OCI-LY7 (cell line): ENCODE data around the gene COG2. TPM values are rescaled to one million over a fixed set of nuclear protein-coding genes. Genes with fewer than 3 reads are reported as not detected.

ENCODE experiments used
- BruUV-seq: library from RNA; stranded (reverse); fragments of 400-500 nt; replicated peaks from 2 replicates; lab custom pipeline; 2021; lab: Mats Ljungman, UMichigan
- CTCF ChIA-PET: fragments of 300-600 bp; sonication (Branson Sonifier 250); formaldehyde crosslinking; loops from one replicate; lab custom pipeline; 2022; ENCODE audit warnings: antibody characterized with exemption; ENCODE audit not compliant: unreplicated experiment; lab: Charles Lee
- POLR2A ChIA-PET: fragments of 300-600 bp; sonication (Branson Sonifier 250); formaldehyde crosslinking; loops from one replicate; lab custom pipeline; 2022; ENCODE audit warnings: antibody characterized with exemption; lab: Charles Lee
- DNase-seq: peaks from one replicate; pipeline ENCODE4 v3.0.0-alpha.2; 2015; ENCODE audit warnings: low spot score
- H2AFZ ChIP-seq: fragments of 200-600 bp; sonication (generic), shearing (Covaris generic); 2 replicates; pipeline ENCODE4 v1.6.1; 2014; ENCODE audit warnings: mild to moderate bottlenecking, antibody characterized with exemption, low read length, moderate library complexity
- H3K27ac ChIP-seq: fragments of 200-600 bp; sonication (generic); 2 replicates; pipeline ENCODE4 v1.5.1; 2014; ENCODE audit warnings: mixed run types, low read depth, mild to moderate bottlenecking, moderate library complexity, low read length, inconsistent platforms; ENCODE audit not compliant: poor library complexity, severe bottlenecking
- H3K36me3 ChIP-seq: fragments of 200-600 bp; sonication (generic); 2 replicates; pipeline ENCODE4 v1.6.1; 2014; ENCODE audit warnings: mild to moderate bottlenecking, antibody characterized with exemption, low read length, moderate library complexity, mixed read lengths; ENCODE audit not compliant: insufficient read depth
- H3K4me1 ChIP-seq: fragments of 200-600 bp; sonication (generic); 2 replicates; pipeline ENCODE4 v1.5.1; 2014; ENCODE audit warnings: mild to moderate bottlenecking, low read length; ENCODE audit not compliant: insufficient read depth, poor library complexity, severe bottlenecking
- H3K4me2 ChIP-seq: fragments of 200-600 bp; sonication (generic); 2 replicates; pipeline ENCODE4 v1.6.1; 2014; ENCODE audit warnings: mild to moderate bottlenecking, low read length
- H3K4me3 ChIP-seq: fragments of 200-600 bp; sonication (generic); 2 replicates; pipeline ENCODE4 v1.5.1; 2014; ENCODE audit warnings: mild to moderate bottlenecking, low read depth, low read length; ENCODE audit not compliant: poor library complexity, severe bottlenecking
- H3K79me2 ChIP-seq: fragments of 200-600 bp; sonication (generic); 2 replicates; pipeline ENCODE4 v1.6.1; 2016; ENCODE audit warnings: low read depth, mild to moderate bottlenecking, low read length, moderate library complexity, mixed read lengths; ENCODE audit not compliant: insufficient read depth
- H3K9me2 ChIP-seq: fragments of 200-600 bp; sonication (generic); 2 replicates; pipeline ENCODE4 v1.6.1; 2016; ENCODE audit warnings: mild to moderate bottlenecking, low read length, mixed read lengths; ENCODE audit not compliant: insufficient read depth
- H3K9me3 ChIP-seq: fragments of 200-600 bp; sonication (generic); 2 replicates; pipeline ENCODE4 v1.6.1; 2014; ENCODE audit warnings: mild to moderate bottlenecking, mixed run types, low read length, mixed read lengths
- H4K20me1 ChIP-seq: fragments of 200-600 bp; sonication (generic); 2 replicates; pipeline ENCODE4 v1.6.1; 2014; ENCODE audit warnings: mild to moderate bottlenecking, antibody characterized with exemption, low read length, moderate library complexity, mixed read lengths; ENCODE audit not compliant: insufficient read depth
- EZH2phosphoT487 ChIP-seq: fragments of 200-600 bp; sonication (generic); IDR thresholded peaks from 2 replicates; pipeline ENCODE4 v1.6.1; 2018; ENCODE audit warnings: low read depth, borderline replicate concordance, mild to moderate bottlenecking, mixed run types, antibody characterized with exemption, low read length, moderate library complexity, mixed read lengths
- intact Hi-C: fragments of 100-400 bp; cut with micrococcal nuclease; formaldehyde crosslinking; loops from one replicate; pipeline ENCODE4 v1.10.0; 2022; ENCODE audit not compliant: unreplicated experiment
- total RNA-seq, 2 experiments: library from RNA; depleted of rRNA in 1 of 2; stranded (reverse); fragments of >200 nt in 1 of 2; shearing (Covaris generic) in 1 of 2; gene quantifications; 2 replicates each; pipeline ENCODE4 v1.2.3, GENCODE V29; 2014 to 2022
- TF ChIP-seq, protein P1 (sequence below): fragments of 200-600 bp; sonication (generic); conservative IDR thresholded peaks from 2 replicates; pipeline ENCODE4 v1.5.1; 2014; ENCODE audit warnings: mild to moderate bottlenecking, antibody characterized with exemption, low read length, moderate library complexity, mixed read lengths

The COG2 gene
- total RNA-seq, 2 experiments from 2014 or later, result 30.5 to 35.3 TPM

DNA sequence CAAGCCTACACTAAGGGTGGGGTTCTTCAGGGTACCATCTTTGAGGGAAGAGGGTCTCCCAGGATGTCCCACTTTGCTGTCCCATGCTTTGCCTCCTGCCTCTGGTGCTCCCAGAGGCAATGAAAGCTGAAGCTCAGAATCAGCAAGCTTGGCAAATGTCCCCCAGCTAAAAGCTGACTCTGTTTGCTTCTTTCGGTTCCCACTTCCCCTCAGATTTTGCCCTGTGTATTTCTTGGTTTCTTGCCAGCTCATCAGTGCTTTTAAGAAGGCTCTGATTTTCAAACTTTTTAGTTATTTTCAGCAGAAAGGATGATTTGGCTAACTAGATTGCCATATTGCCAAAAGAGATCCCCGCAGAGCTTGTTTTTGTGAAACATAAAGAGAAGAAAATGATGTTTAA, 33.1 kb upstream of the COG2 start:
- Histone ChIP-seq H4K20me1 (no peaks in the 10 kb centered on the region), H3K27ac (no peak overlapping the region), H3K9me2 (no peaks in the 10 kb centered on the region), H3K4me1 (no peaks in the 10 kb centered on the region), H3K4me2 (no peak overlapping the region), H3K9me3 (no peaks in the 10 kb centered on the region), H3K36me3 (no peaks in the 10 kb centered on the region), H3K79me2 (no peaks in the 10 kb centered on the region), H2AFZ (no peak overlapping the region), H3K4me3 (no peak overlapping the region)
- CTCF ChIA-PET, result no interaction called here
- POLR2A ChIA-PET, result no interaction called here
- intact Hi-C loops, result no loop called here
- BruUV-seq, result no TSS peak
- TF ChIP-seq, protein P1, sequence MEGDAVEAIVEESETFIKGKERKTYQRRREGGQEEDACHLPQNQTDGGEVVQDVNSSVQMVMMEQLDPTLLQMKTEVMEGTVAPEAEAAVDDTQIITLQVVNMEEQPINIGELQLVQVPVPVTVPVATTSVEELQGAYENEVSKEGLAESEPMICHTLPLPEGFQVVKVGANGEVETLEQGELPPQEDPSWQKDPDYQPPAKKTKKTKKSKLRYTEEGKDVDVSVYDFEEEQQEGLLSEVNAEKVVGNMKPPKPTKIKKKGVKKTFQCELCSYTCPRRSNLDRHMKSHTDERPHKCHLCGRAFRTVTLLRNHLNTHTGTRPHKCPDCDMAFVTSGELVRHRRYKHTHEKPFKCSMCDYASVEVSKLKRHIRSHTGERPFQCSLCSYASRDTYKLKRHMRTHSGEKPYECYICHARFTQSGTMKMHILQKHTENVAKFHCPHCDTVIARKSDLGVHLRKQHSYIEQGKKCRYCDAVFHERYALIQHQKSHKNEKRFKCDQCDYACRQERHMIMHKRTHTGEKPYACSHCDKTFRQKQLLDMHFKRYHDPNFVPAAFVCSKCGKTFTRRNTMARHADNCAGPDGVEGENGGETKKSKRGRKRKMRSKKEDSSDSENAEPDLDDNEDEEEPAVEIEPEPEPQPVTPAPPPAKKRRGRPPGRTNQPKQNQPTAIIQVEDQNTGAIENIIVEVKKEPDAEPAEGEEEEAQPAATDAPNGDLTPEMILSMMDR, result no peak
- TF ChIP-seq EZH2phosphoT487, result no peak
- DNase-seq, result no peak

DNA sequence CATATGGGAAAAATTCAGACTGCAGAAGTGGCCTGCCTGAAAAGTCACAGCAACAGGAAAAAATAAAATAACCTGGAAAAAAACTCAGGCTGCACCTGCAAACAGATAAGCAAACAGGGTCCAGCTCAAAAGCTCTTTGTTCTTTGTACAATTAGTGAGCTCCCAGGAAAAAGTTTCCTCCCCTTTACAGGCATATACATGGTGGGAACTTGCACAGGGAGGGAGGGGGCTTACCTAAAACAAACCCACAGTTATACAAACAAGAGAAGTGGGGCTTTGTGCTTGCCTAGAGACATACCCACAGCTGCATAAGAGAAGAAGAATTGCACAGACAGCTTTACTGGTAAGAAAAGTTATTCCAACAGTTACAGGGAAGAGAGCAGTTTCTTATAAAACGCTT, 31.7 kb upstream of the COG2 start:
- ChIA-PET POLR2A (no interaction called here), CTCF (no interaction called here)
- Histone ChIP-seq H3K79me2 (no peaks in the 10 kb centered on the region), H2AFZ (no peak overlapping the region), H3K4me2 (no peak overlapping the region), H3K9me3 (no peaks in the 10 kb centered on the region), H3K9me2 (no peaks in the 10 kb centered on the region), H3K4me3 (no peak overlapping the region), H4K20me1 (no peaks in the 10 kb centered on the region), H3K4me1 (no peaks in the 10 kb centered on the region), H3K36me3 (no peaks in the 10 kb centered on the region), H3K27ac (no peak overlapping the region)
- no TSS peak for BruUV-seq
- TF ChIP-seq, protein P1, result no peak
- TF ChIP-seq EZH2phosphoT487, result no peak
- no peak for DNase-seq
- intact Hi-C loops, result no loop called here

DNA sequence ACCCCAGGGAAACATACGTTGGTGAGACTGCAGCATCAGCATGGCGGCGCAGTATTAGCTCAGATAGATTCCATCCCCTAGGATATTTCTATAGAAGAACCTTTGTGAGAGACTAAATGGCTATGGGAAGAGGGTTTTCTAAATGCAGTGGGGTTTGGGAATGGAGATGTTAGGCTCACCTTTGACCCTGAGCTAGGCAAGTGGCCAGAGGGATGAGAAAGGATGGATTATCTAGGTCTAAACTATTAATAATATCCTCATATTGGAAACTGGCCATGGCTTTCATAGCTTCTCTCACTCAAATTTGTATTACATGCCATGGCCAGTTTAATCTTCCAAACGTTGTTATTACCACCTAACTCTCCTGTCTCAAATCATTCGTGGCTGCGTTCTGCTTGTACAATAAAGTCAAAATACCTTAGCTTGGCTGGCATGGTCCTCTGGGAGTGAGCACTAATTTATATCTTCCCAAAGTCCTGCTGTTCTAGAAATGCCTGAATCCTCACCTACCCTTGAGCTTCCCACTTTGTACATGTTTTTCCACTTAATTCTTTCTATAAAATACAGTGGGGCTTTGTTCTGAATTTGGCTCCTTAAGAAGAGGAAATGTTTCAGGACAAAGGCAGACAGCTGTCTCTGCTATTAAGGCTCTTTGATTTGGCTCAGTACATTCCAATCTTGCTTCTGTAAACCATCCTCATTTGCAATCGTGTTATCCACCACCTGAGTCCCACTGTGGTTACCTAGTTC, 31.0 kb upstream of the COG2 start:
- Histone ChIP-seq H3K4me2 (no peak overlapping the region), H3K4me3 (no peak overlapping the region), H3K9me3 (no peaks in the 10 kb centered on the region), H4K20me1 (no peaks in the 10 kb centered on the region), H3K36me3 (no peaks in the 10 kb centered on the region), H2AFZ (no peak overlapping the region), H3K4me1 (no peaks in the 10 kb centered on the region), H3K27ac (no peak overlapping the region), H3K79me2 (no peaks in the 10 kb centered on the region), H3K9me2 (no peaks in the 10 kb centered on the region)
- POLR2A ChIA-PET, result no interaction called here
- DNase-seq, result no peak
- no TSS peak for BruUV-seq
- intact Hi-C loops, result no loop called here
- CTCF ChIA-PET, result no interaction called here
- TF ChIP-seq, protein P1, result no peak
